ENCODE measurements around the gene DENND1A. TPM values are rescaled to one million over a fixed set of nuclear protein-coding genes. Genes with fewer than 3 reads are reported as not detected.
A peak's percentile ranks its signal among the peaks of the same experiment; 100 is the strongest.

Gene DENND1A
- total and polyA plus RNA-seq, 8 donors = 4.4 to 109 (median 21.4) TPM

DNA sequence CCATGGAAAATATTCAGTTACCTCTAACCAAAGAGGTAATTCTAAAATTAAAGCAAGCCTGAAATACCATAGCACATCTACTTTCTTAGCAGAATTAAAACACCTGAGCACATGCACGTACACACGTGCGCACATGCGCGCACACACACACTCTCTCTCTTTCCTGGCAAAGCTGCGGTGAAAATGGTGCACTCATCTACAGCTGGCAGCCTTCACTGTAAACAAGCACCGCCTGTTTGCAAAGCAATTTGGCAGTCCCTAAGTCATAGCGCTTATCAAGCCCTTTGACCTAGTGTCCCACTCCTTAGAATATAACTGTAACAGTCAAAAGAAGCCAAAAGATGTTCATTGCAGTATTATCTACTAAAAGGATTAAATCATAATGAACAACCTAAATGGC is 278.7 kb downstream of the DENND1A start:
- intact Hi-C loops (cut with DNase I; ENCODE audit: low total_unique reads) = no loop called here
- TF ChIP-seq POLR2AphosphoS5 (IDR thresholded peaks at IDR 0.05) = peak in 2 of 3 donors; percentile 29 to 82
- TF ChIP-seq, protein P1, sequence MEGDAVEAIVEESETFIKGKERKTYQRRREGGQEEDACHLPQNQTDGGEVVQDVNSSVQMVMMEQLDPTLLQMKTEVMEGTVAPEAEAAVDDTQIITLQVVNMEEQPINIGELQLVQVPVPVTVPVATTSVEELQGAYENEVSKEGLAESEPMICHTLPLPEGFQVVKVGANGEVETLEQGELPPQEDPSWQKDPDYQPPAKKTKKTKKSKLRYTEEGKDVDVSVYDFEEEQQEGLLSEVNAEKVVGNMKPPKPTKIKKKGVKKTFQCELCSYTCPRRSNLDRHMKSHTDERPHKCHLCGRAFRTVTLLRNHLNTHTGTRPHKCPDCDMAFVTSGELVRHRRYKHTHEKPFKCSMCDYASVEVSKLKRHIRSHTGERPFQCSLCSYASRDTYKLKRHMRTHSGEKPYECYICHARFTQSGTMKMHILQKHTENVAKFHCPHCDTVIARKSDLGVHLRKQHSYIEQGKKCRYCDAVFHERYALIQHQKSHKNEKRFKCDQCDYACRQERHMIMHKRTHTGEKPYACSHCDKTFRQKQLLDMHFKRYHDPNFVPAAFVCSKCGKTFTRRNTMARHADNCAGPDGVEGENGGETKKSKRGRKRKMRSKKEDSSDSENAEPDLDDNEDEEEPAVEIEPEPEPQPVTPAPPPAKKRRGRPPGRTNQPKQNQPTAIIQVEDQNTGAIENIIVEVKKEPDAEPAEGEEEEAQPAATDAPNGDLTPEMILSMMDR (IDR thresholded peaks at IDR 0.05) = no peak
- Histone ChIP-seq H3K9me3 (no peaks in the 10 kb centered on the region), H3K27ac (no peak overlapping the region), H3K36me3 (peaks cover 0 to 10% (median 6%) of the 10 kb centered on the region in 4 donors), H3K4me3 (no peak overlapping the region), H3K4me1 (no peaks in the 10 kb centered on the region), H3K27me3 (no peaks in the 10 kb centered on the region)
- DNase-seq = peak in 1 of 2 donors; percentile 77
- WGBS, 5 donors = 43 to 74% (median 65%) methylated on average over 8 of the region's 8 CpGs

DNA sequence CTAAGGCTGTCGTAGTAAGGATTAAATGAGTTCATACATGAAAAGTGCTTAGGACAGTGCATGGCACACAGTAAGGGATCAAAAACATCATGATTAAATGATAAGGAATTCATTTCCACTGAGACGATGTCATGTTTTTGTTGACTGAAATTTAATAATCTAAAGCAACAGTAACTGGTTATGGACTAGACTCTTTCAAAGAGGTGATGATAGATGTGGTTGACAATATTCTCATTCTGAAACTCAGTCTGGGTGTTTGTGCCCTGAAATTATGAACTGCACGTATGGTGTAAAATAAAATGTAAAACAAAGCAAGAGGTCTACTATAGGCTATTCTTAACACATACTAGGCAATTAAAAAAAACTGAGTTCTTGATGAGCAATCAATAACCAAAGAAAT is 280.0 kb downstream of the DENND1A start:
- Histone ChIP-seq H3K4me1 (no peaks in the 10 kb centered on the region), H3K9me3 (no peaks in the 10 kb centered on the region), H3K27ac (no peak overlapping the region), H3K27me3 (no peaks in the 10 kb centered on the region), H3K36me3 (peaks cover 0 to 8% (median 6%) of the 10 kb centered on the region in 4 donors), H3K4me3 (no peak overlapping the region)
- no peak for DNase-seq
- intact Hi-C loops (cut with DNase I; ENCODE audit: low total_unique reads) = no loop called here
- TF ChIP-seq EP300 (IDR thresholded peaks at IDR 0.05) (no peak), POLR2A (IDR thresholded peaks at IDR 0.05) (no peak), POLR2AphosphoS5 (IDR thresholded peaks at IDR 0.05) (no peak)
- TF ChIP-seq, protein P1 (IDR thresholded peaks at IDR 0.05) = no peak
- 82 to 94% (median 88%) methylated on average over 3 of the region's 3 CpGs for WGBS, 5 donors

DNA sequence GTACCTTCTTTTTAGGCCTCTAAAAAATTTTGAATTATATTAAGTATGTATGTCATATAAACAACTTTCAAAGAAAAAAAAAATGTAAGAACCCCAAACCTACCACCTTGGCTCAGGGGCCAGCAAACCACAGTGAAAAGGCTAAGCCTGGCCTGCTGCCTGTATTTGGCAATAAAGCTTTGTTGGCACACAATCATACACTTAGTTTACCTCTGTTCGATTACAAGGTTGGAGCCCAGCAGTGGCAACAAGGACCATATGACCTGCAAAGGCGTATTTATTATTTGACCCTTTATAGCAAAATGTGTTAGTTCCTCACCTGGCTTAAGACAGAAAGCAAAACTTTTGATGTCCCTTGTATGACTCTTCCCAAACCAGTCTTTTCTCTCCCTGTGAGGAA is 282.8 kb downstream of the DENND1A start:
- peak in 1 of 2 donors; percentile 37 for DNase-seq
- WGBS, 5 donors = 40 to 60% (median 40%) methylated on average over 2 of the region's 2 CpGs

DNA sequence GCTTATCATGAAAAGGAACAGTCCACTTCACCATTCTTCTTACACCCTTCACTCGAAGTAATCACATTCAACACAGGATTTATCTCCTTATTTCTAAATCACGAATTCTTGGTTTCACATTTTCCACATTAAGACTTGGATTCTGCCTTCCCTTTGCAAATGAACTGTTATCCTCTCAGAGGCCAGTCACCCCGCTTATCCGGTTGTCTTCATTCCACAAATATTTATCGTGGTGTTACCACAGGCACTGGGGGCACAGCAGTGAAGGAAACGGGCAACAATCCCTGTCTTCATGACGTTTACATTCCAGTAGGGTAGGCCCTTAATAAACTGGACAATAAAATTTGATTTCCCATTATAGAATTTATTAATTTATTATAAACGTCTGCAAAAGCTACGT is 284.2 kb downstream of the DENND1A start:
- no peak for TF ChIP-seq EP300 (IDR thresholded peaks at IDR 0.05)
- Histone ChIP-seq H3K36me3 (peaks cover 0 to 10% (median 0%) of the 10 kb centered on the region in 4 donors), H3K27me3 (no peaks in the 10 kb centered on the region), H3K4me1 (peaks cover 8 to 22% (median 16%) of the 10 kb centered on the region in 4 donors), H3K9me3 (no peaks in the 10 kb centered on the region), H3K4me3 (no peak overlapping the region), H3K27ac (no peak overlapping the region)
- no peak for DNase-seq
- 84 to 95% (median 92%) methylated on average over 9 of the region's 9 CpGs for WGBS, 5 donors
- intact Hi-C loops (cut with DNase I; ENCODE audit: low total_unique reads) = no loop called here

More for the DNA sequence above, 282.8 kb downstream of the DENND1A start:
- intact Hi-C loops (cut with DNase I; ENCODE audit: low total_unique reads) = no loop called here
- TF ChIP-seq POLR2A (IDR thresholded peaks at IDR 0.05) = no peak
- no peak for TF ChIP-seq POLR2AphosphoS5 (IDR thresholded peaks at IDR 0.05)
- no peak for TF ChIP-seq EP300 (IDR thresholded peaks at IDR 0.05)
- TF ChIP-seq, protein P1 (IDR thresholded peaks at IDR 0.05) = no peak
- Histone ChIP-seq H3K27me3 (no peaks in the 10 kb centered on the region), H3K4me1 (peaks cover 8 to 17% (median 14%) of the 10 kb centered on the region in 4 donors), H3K36me3 (peaks cover 0 to 10% (median 6%) of the 10 kb centered on the region in 4 donors), H3K27ac (no peak overlapping the region), H3K4me3 (no peak overlapping the region), H3K9me3 (no peaks in the 10 kb centered on the region)

DNA sequence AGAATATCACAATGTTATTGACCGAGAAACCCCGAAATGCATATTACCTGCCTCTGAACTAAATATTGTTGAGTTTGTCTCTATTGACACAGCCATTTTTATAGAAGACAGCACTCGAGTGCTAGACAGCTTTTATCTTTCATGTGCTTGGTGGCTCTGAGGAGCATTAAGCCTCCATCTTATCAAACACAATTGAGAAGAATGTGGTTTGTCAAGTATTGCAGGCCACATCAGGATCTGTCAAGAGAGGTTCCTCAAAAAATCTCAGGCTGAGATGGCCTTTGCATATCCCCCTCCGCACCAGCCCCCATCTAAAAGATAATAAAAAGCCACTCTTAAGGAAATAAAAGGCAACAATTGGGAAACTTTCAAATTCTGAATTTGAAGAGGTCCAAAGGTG is 284.8 kb downstream of the DENND1A start:
- Histone ChIP-seq H3K9me3 (no peaks in the 10 kb centered on the region), H3K27ac (no peak overlapping the region), H3K27me3 (no peaks in the 10 kb centered on the region), H3K4me3 (no peak overlapping the region), H3K4me1 (peaks cover 8 to 22% (median 16%) of the 10 kb centered on the region in 4 donors), H3K36me3 (peaks cover 0 to 10% (median 0%) of the 10 kb centered on the region in 4 donors)
- no peak for DNase-seq
- no peak for TF ChIP-seq EP300 (IDR thresholded peaks at IDR 0.05)
- TF ChIP-seq POLR2A (IDR thresholded peaks at IDR 0.05) = no peak
- no peak for TF ChIP-seq POLR2AphosphoS5 (IDR thresholded peaks at IDR 0.05)
- TF ChIP-seq, protein P1 (IDR thresholded peaks at IDR 0.05) = no peak
- intact Hi-C loops (cut with DNase I; ENCODE audit: low total_unique reads) = no loop called here
- WGBS, 5 donors = 84 to 95% (median 92%) methylated on average over 4 of the region's 4 CpGs
